ENCODE data around the gene ARMC9. TPM values are rescaled to one million over a fixed set of nuclear protein-coding genes. Genes with fewer than 3 reads are reported as not detected.
A peak's percentile ranks its signal among the peaks of the same experiment; 100 is the strongest.

The ARMC9 gene
- total RNA-seq, 2 donors from 2014 or later = 6.9 to 10.1 TPM

- peak overlapping the region in 1 of 4 donors; percentile 14 for H3K27ac ChIP-seq
- 82 to 83% methylated on average over 7 of the region's 7 CpGs for WGBS, 2 donors
- H3K9me3 ChIP-seq = no peaks in the 10 kb centered on the region
- DNase-seq (no peak), ATAC-seq (no peak)
- H3K4me3 ChIP-seq = no peak overlapping the region
- H3K4me1 ChIP-seq = no peaks in the 10 kb centered on the region
- TF ChIP-seq CTCF (IDR thresholded peaks at IDR 0.05) (no peak), POLR2A (IDR thresholded peaks at IDR 0.05) (no peak)
- intact Hi-C loops (cut with DNase I) = no loop called here
- no peaks in the 10 kb centered on the region for H3K27me3 ChIP-seq
- peaks cover 0 to 2% of the 10 kb centered on the region in 2 donors for H3K36me3 ChIP-seq (replicated peaks in 1 of 2; ENCODE audit: insufficient read depth in 1 of 2, low read depth in 2 of 2)
Observed at GRCh38 chr2:231161252-231161839, 37.1 kb upstream of the ARMC9 start.

- H3K4me1 ChIP-seq = no peaks in the 10 kb centered on the region
- WGBS, 2 donors = 69 to 81% methylated on average over 2 of the region's 2 CpGs
- TF ChIP-seq CTCF (IDR thresholded peaks at IDR 0.05) (no peak), POLR2A (IDR thresholded peaks at IDR 0.05) (no peak)
- H3K27ac ChIP-seq = peak overlapping the region in 1 of 4 donors; percentile 47
- no peaks in the 10 kb centered on the region for H3K9me3 ChIP-seq
- intact Hi-C loops (cut with DNase I) = no loop called here
- no peaks in the 10 kb centered on the region for H3K27me3 ChIP-seq
- peaks cover 0 to 2% of the 10 kb centered on the region in 2 donors for H3K36me3 ChIP-seq (replicated peaks in 1 of 2; ENCODE audit: insufficient read depth in 1 of 2, low read depth in 2 of 2)
- ATAC-seq (peak; percentile 62), DNase-seq (peak in 1 of 4 donors; percentile 40)
- no peak overlapping the region for H3K4me3 ChIP-seq
Observed at GRCh38 chr2:231161877-231162329, 36.5 kb upstream of the ARMC9 start.

GRCh38 chr2:231163011-231163410 is 35.4 kb upstream of the ARMC9 start:
- no peaks in the 10 kb centered on the region for H3K27me3 ChIP-seq
- H3K4me3 ChIP-seq = no peak overlapping the region
- DNase-seq (no peak), ATAC-seq (no peak)
- H3K9me3 ChIP-seq = no peaks in the 10 kb centered on the region
- H3K4me1 ChIP-seq = no peaks in the 10 kb centered on the region
- WGBS, 2 donors = 92 to 94% methylated on average over 3 of the region's 3 CpGs
- H3K36me3 ChIP-seq (replicated peaks in 1 of 2; ENCODE audit: insufficient read depth in 1 of 2, low read depth in 2 of 2) = peaks cover 0 to 6% of the 10 kb centered on the region in 2 donors
- intact Hi-C loops (cut with DNase I) = no loop called here
- H3K27ac ChIP-seq = no peak overlapping the region
- TF ChIP-seq CTCF (IDR thresholded peaks at IDR 0.05) (no peak), POLR2A (IDR thresholded peaks at IDR 0.05) (no peak)

GRCh38 chr2:231163414-231164095 is 34.9 kb upstream of the ARMC9 start:
- H3K36me3 ChIP-seq (replicated peaks in 1 of 2; ENCODE audit: insufficient read depth in 1 of 2, low read depth in 2 of 2) = peaks cover 0 to 6% of the 10 kb centered on the region in 2 donors
- 87 to 88% methylated on average over 4 of the region's 4 CpGs for WGBS, 2 donors
- H3K27ac ChIP-seq = no peak overlapping the region

More at GRCh38 chr2:231163414-231164095, 34.9 kb upstream of the ARMC9 start:
- DNase-seq = no peak
- Histone ChIP-seq H3K4me1 (no peaks in the 10 kb centered on the region), H3K27me3 (no peaks in the 10 kb centered on the region), H3K9me3 (no peaks in the 10 kb centered on the region), H3K4me3 (no peak overlapping the region)
- intact Hi-C loops (cut with DNase I) = no loop called here
- ATAC-seq = no peak
- TF ChIP-seq POLR2A (IDR thresholded peaks at IDR 0.05) = no peak
- no peak for TF ChIP-seq CTCF (IDR thresholded peaks at IDR 0.05)

Data from body of pancreas (tissue), 4 donors.